D721Med (cell line): Measurements from ENCODE around the gene KL.

Experiments used
- DNase-seq: peaks from one replicate; pipeline ENCODE4 v3.0.0; 2011; ENCODE audit warnings: low spot score; ENCODE audit not compliant: insufficient read length
- FAIRE-seq: peaks from 2 replicates; lab custom pipeline; 2011; peaks lifted over from hg19 to GRCh38; lab: Jason Lieb, UNC
- CTCF ChIP-seq: IDR thresholded peaks from 2 replicates; pipeline ENCODE4 v1.5.1; 2012; ENCODE audit warnings: mild to moderate bottlenecking, control low read depth; ENCODE audit not compliant: insufficient read depth; ENCODE audit errors: missing control alignments

The KL gene

GRCh38 chr13:32976912-32977311, 39.3 kb upstream of the KL start:
- no peak for DNase-seq
- no peak for FAIRE-seq
- no peak for TF ChIP-seq CTCF

GRCh38 chr13:32977321-32977720, 38.9 kb upstream of the KL start:
- DNase-seq = no peak
- TF ChIP-seq CTCF = no peak
- FAIRE-seq = no peak

GRCh38 chr13:32978278-32978677, 37.9 kb upstream of the KL start:
- DNase-seq (no peak), FAIRE-seq (no peak)
- TF ChIP-seq CTCF = no peak

- no peak for TF ChIP-seq CTCF
- DNase-seq (no peak), FAIRE-seq (no peak)
These were observed 33.2 kb upstream of the KL start for GRCh38 chr13:32983058-32983457.

GRCh38 chr13:32984857-32985626, 31.2 kb upstream of the KL start:
- no peak for TF ChIP-seq CTCF
- FAIRE-seq (no peak), DNase-seq (no peak)

GRCh38 chr13:32986552-32986951, 29.7 kb upstream of the KL start:
- no peak for DNase-seq
- FAIRE-seq = no peak
- TF ChIP-seq CTCF = no peak

- FAIRE-seq = no peak
- no peak for TF ChIP-seq CTCF
These were observed 28.8 kb upstream of the KL start for GRCh38 chr13:32987462-32987861.

More at GRCh38 chr13:32987462-32987861, 28.8 kb upstream of the KL start:
- no peak for DNase-seq
